K562 (cell line): ENCODE measurements around the gene EGR2. TPM values are rescaled to one million over a fixed set of nuclear protein-coding genes. Genes with fewer than 3 reads are reported as not detected.

Source experiments
- ADNP ChIP-seq: fragments of 200-800 bp; sonication (Bioruptor generic); IDR thresholded peaks from 2 replicates; pipeline ENCODE4 v1.6.1; 2016; ENCODE audit warnings: missing genetic modification characterization, missing compliant biosample characterization
- AFF4 ChIP-seq: sonication (generic); formaldehyde crosslinking; IDR thresholded peaks from 2 replicates; pipeline ENCODE4 v1.8.0; 2023; ENCODE audit warnings: mild to moderate bottlenecking, missing genetic modification reagents
- E2F1 ChIP-seq: sonication (generic); formaldehyde crosslinking; IDR thresholded peaks from 2 replicates; pipeline ENCODE4 v1.8.1; 2023; ENCODE audit warnings: mild to moderate bottlenecking, missing genetic modification reagents, moderate library complexity
- ETS1 ChIP-seq: conservative IDR thresholded peaks from 2 replicates; pipeline ENCODE4 v1.6.1; 2011; ENCODE audit warnings: low read depth, mild to moderate bottlenecking, low read length; ENCODE audit not compliant: control insufficient read depth
- MCM5 ChIP-seq: fragments of 450-650 bp; IDR thresholded peaks from 2 replicates; pipeline ENCODE4 v1.6.1; 2016; ENCODE audit warnings: low read depth
- MECOM ChIP-seq: fragments of 250-450 bp; sonication (Bioruptor Pico); IDR thresholded peaks from 2 replicates; pipeline ENCODE4 v1.8.0; 2022; ENCODE audit warnings: inconsistent platforms
- MIER1 ChIP-seq: fragments of 450-650 bp; IDR thresholded peaks from 2 replicates; pipeline ENCODE4 v1.6.1; 2016; ENCODE audit warnings: antibody characterized with exemption, mild to moderate bottlenecking, low read depth
- MTA1 ChIP-seq: fragments of 450-650 bp; IDR thresholded peaks from 2 replicates; pipeline ENCODE4 v1.6.1; 2017; ENCODE audit warnings: borderline replicate concordance
- NCOA6 ChIP-seq: fragments of 450-650 bp; IDR thresholded peaks from 2 replicates; pipeline ENCODE4 v1.6.1; 2017; ENCODE audit warnings: mild to moderate bottlenecking
- NR2F6 ChIP-seq: fragments of 450-650 bp; formaldehyde crosslinking; IDR thresholded peaks from 2 replicates; pipeline ENCODE4 v1.4.0; 2020; ENCODE audit warnings: mild to moderate bottlenecking
- PHB2 ChIP-seq: fragments of 450-650 bp; IDR thresholded peaks from 2 replicates; pipeline ENCODE4 v1.6.1; 2017; ENCODE audit warnings: low read depth
- SMAD3 ChIP-seq: fragments of 450-650 bp; formaldehyde crosslinking; conservative IDR thresholded peaks from 2 replicates; pipeline ENCODE4 v1.4.0; 2020; ENCODE audit warnings: mild to moderate bottlenecking
- SRF ChIP-seq, 2 experiments: fragments of 250-450, 450-650 bp in 1 of 2; sonication (Bioruptor Pico) in 1 of 2; sonication (generic) in 1 of 2; formaldehyde crosslinking; IDR thresholded peaks; 2 replicates each; pipeline versions ENCODE4 v1.5.0 to v1.5.1; 2020 to 2022; ENCODE audit warnings: mild to moderate bottlenecking in 1 of 2, missing genetic modification reagents in 1 of 2
- TCF7 ChIP-seq: sonication (generic); IDR thresholded peaks from 2 replicates; pipeline ENCODE4 v1.6.1; 2016; ENCODE audit warnings: antibody characterized with exemption, borderline replicate concordance
- ZBTB2 ChIP-seq: fragments of 450-650 bp; IDR thresholded peaks from 2 replicates; pipeline ENCODE4 v1.6.1; 2016; ENCODE audit warnings: antibody characterized with exemption
- ZBTB49 ChIP-seq: sonication (generic); formaldehyde crosslinking; IDR thresholded peaks from 2 replicates; pipeline ENCODE4 v1.8.0; 2022; ENCODE audit warnings: missing genetic modification reagents, mild to moderate bottlenecking, borderline replicate concordance
- ZNF12 ChIP-seq: sonication (generic); formaldehyde crosslinking; IDR thresholded peaks from 2 replicates; pipeline ENCODE4 v1.4.0; 2020; ENCODE audit warnings: mild to moderate bottlenecking, missing genetic modification reagents
- ZNF239 ChIP-seq: fragments of 250-450 bp; sonication (Bioruptor Pico); IDR thresholded peaks from 2 replicates; pipeline ENCODE4 v1.4.0; 2020; ENCODE audit warnings: mild to moderate bottlenecking
- ZNF431 ChIP-seq: sonication (generic); formaldehyde crosslinking; IDR thresholded peaks from 2 replicates; pipeline ENCODE4 v1.8.0; 2022; ENCODE audit warnings: mild to moderate bottlenecking, missing genetic modification reagents
- polyA plus RNA-seq, 8 experiments: library from polyadenylated mRNA; depleted of rRNA in 4 of 8; stranded (reverse) in 5 of 8; unstranded in 3 of 8; fragments of >200 nt; fragmentation: Nextera tagmentation in 2 of 8; fragmentation: Illumina TruSeq in 1 of 8; extraction: Ambion mirVana in 2 of 8; extraction: Trizol in 1 of 8; gene quantifications; 2 replicates each; pipeline versions ENCODE4 v1.2.1 to v1.2.3, GENCODE V29; 2011 to 2014; ENCODE audit warnings: inconsistent platforms in 1 of 8, missing spikeins in 1 of 8
- total RNA-seq, 7 experiments: library from RNA; depleted of rRNA in 6 of 7; stranded (reverse); fragments of >200 nt in 6 of 7; fragmentation: Illumina TruSeq in 2 of 7; extraction: Trizol in 2 of 7; gene quantifications; 2 replicates each; pipeline versions ENCODE4 v1.2.1 to v1.2.3, GENCODE V29; 2011 to 2021; ENCODE audit warnings: low replicate concordance in 1 of 7

The EGR2 gene
- total and polyA plus RNA-seq, 9 of the 15 experiments (the other 6 are each of a cell fraction or from before 2014, with no cell fraction given), result 0.08 to 0.18 (median 0.12) TPM; not detected in 4

- TF ChIP-seq ZBTB2 (no peak; the same call in 1 of the 2 replicates), SMAD3 (CRISPR knock-in tag) (no peak), NR2F6 (CRISPR knock-in tag) (no peak), MCM5 (no peak), ZNF12 (CRISPR knock-in tag) (no peak), MECOM (CRISPR knock-in tag) (no peak), ZNF431 (no peak), NCOA6 (no peak), PHB2 (no peak), ETS1 (no peak), SRF (CRISPR knock-in tag; IDR thresholded peaks at IDR 0.05) (peak; percentile 100), AFF4 (CRISPR knock-in tag) (no peak), MIER1 (no peak), TCF7 (no peak), ZNF239 (no peak), ZBTB49 (CRISPR knock-in tag) (no peak), MTA1 (no peak), ADNP (no peak), E2F1 (CRISPR knock-in tag) (no peak)
Observed at GRCh38 chr10:62816331-62817120, at the start of gene EGR2 (continued).
